GM12878 (cell line): ENCODE measurements around the gene NRBF2. TPM values are rescaled to one million over a fixed set of nuclear protein-coding genes. Genes with fewer than 3 reads are reported as not detected.
"Not testable (repeated sequence)": the region's sequence is repeated elsewhere in the genome, so short reads cannot be mapped to it uniquely, and the experiment has no call there.

ENCODE experiments used
- ATAC-seq: fragments of 200-7000 bp; cut with Tn5 transposase; 3 replicates; pipeline ENCODE4 v1.9.1; 2020; ENCODE audit warnings: mild to moderate bottlenecking, moderate library complexity
- BruUV-seq: library from RNA; stranded (reverse); fragments of 400-500 nt; replicated peaks from 2 replicates; lab custom pipeline; 2021; lab: Mats Ljungman, UMichigan
- CTCF ChIA-PET: fragments of 300-600 bp; sonication (Branson Sonifier 250); formaldehyde crosslinking; extraction: SDS; loops from one replicate; lab custom pipeline; 2021; ENCODE audit warnings: inconsistent platforms; lab: Yijun Ruan, JAX
- POLR2A ChIA-PET: fragments of 350-600 bp; formaldehyde crosslinking; extraction: SDS; loops from one replicate; lab custom pipeline; 2021; ENCODE audit warnings: inconsistent platforms; lab: Charles Lee
- RAD21 ChIA-PET: fragments of 300-600 bp; sonication (Branson Sonifier 250); formaldehyde crosslinking; loops from one replicate; lab custom pipeline; 2023; ENCODE audit warnings: antibody characterized with exemption; ENCODE audit not compliant: unreplicated experiment; lab: Charles Lee
- SMC1A ChIA-PET: fragments of 300-600 bp; sonication (Branson Sonifier 250); formaldehyde crosslinking; loops from one replicate; lab custom pipeline; 2023; ENCODE audit not compliant: unreplicated experiment, uncharacterized antibody; lab: Charles Lee
- DNase-seq: peaks from one replicate; pipeline ENCODE4 v3.0.0-alpha.2; 2011; ENCODE audit warnings: low read depth, low spot score
- FAIRE-seq: peaks from 3 replicates; lab custom pipeline; 2011; peaks lifted over from hg19 to GRCh38; lab: Jason Lieb, UNC
- H2AFZ ChIP-seq: 2 replicates; pipeline ENCODE4 v1.6.0; 2011; ENCODE audit warnings: low read depth, low read length, control low read depth; ENCODE audit not compliant: control insufficient read depth
- H3K27ac ChIP-seq: 2 replicates; pipeline ENCODE4 v1.5.1; 2011; ENCODE audit warnings: control low read depth; ENCODE audit not compliant: control insufficient read depth, insufficient read depth
- H3K27me3 ChIP-seq, 2 experiments: replicated peaks in 1 of 2; 2 replicates each; pipeline versions ENCODE4 v1.6.0 to v1.6.1; 2011; ENCODE audit warnings: low read length in 1 of 2; ENCODE audit not compliant: control insufficient read depth in 2 of 2, insufficient read depth in 2 of 2
- H3K36me3 ChIP-seq, 2 experiments: 2 replicates each; pipeline ENCODE4 v1.5.1; 2011; ENCODE audit warnings: low read length in 1 of 2; ENCODE audit not compliant: control insufficient read depth in 2 of 2, insufficient read depth in 2 of 2
- H3K4me1 ChIP-seq: 2 replicates; pipeline ENCODE4 v1.6.1; 2011; ENCODE audit warnings: mild to moderate bottlenecking, low read length, moderate library complexity, mixed read lengths; ENCODE audit not compliant: control insufficient read depth, insufficient read depth
- H3K4me2 ChIP-seq: 2 replicates; pipeline ENCODE4 v1.6.0; 2011; ENCODE audit warnings: control low read depth; ENCODE audit not compliant: control insufficient read depth, insufficient read depth
- H3K4me3 ChIP-seq: fragments of 200-600 bp; sonication (generic); 2 replicates; pipeline ENCODE4 v1.5.1; 2016
- H3K79me2 ChIP-seq: 2 replicates; pipeline ENCODE4 v1.6.0; 2011; ENCODE audit warnings: low read length; ENCODE audit not compliant: control insufficient read depth, insufficient read depth
- H3K9ac ChIP-seq: 2 replicates; pipeline ENCODE4 v1.8.0; 2011; ENCODE audit warnings: low read length, control low read depth, mixed read lengths; ENCODE audit not compliant: control insufficient read depth, insufficient read depth
- H3K9me3 ChIP-seq: replicated peaks from 3 replicates; pipeline ENCODE4 v1.5.1; 2011; ENCODE audit warnings: mild to moderate bottlenecking, low read length; ENCODE audit not compliant: control insufficient read depth, insufficient read depth
- H4K20me1 ChIP-seq: 2 replicates; pipeline ENCODE4 v1.6.0; 2011; ENCODE audit not compliant: control insufficient read depth, insufficient read depth
- HCFC1 ChIP-seq: fragments of 150-350 bp; IDR thresholded peaks from 2 replicates; pipeline ENCODE4 v1.6.1; 2014; ENCODE audit warnings: low read length
- YY1 ChIP-seq: IDR thresholded peaks from 2 replicates; pipeline ENCODE4 v1.6.1; 2011; ENCODE audit warnings: low read depth, mild to moderate bottlenecking, low read length
- ZSCAN29 ChIP-seq: fragments of 450-650 bp; IDR thresholded peaks from 2 replicates; pipeline ENCODE4 v1.6.1; 2017; ENCODE audit warnings: mild to moderate bottlenecking, moderate library complexity
- WGBS: methylation state at CpG from one replicate; pipeline ENCODE4 v1.1.6; 2016; ENCODE audit warnings: low lambda C conversion rate; ENCODE audit not compliant: insufficient replicate concordance, insufficient coverage; ENCODE audit errors: missing lambda C conversion rate; 5-methylcytosine and 5-hydroxymethylcytosine counted together
- in situ Hi-C: fragments of 300-500 bp; cut with MboI; formaldehyde crosslinking; loops from 9 replicates; pipeline ENCODE4 v1.14.3; 2018; ENCODE audit warnings: mixed read lengths
- intact Hi-C: fragments of 100-400 bp; cut with micrococcal nuclease; formaldehyde crosslinking; loops from one replicate; pipeline ENCODE4 v1.14.2; 2022; ENCODE audit not compliant: unreplicated experiment
- polyA plus RNA-seq, 11 experiments: library from polyadenylated mRNA; depleted of rRNA in 4 of 11; unstranded in 6 of 11; stranded (reverse) in 5 of 11; fragments of >200 nt; fragmentation: Nextera tagmentation in 4 of 11; fragmentation: Illumina TruSeq in 1 of 11; extraction: Ambion mirVana in 4 of 11; extraction: Trizol in 1 of 11; gene quantifications; 1 replicate in 1 of 11; 2 replicates in 10 of 11; pipeline versions ENCODE4 v1.2.1 to v1.2.3, GENCODE V29; 2011 to 2016; ENCODE audit warnings: inconsistent platforms in 2 of 11, missing spikeins in 2 of 11, low read depth in 1 of 11
- total RNA-seq, 4 experiments: library from RNA; depleted of rRNA in 3 of 4; stranded (reverse); fragments of >200 nt in 3 of 4; fragmentation: Illumina TruSeq in 1 of 4; extraction: Trizol in 1 of 4; gene quantifications; 2 replicates each; pipeline versions ENCODE4 v1.2.1 to v1.2.3, GENCODE V29; 2013 to 2021

The NRBF2 gene
- total and polyA plus RNA-seq, 10 of the 15 experiments (the other 5 are each of a cell fraction or from before 2014, with no cell fraction given) = 17.8 to 39.8 (median 27.7) TPM

DNA sequence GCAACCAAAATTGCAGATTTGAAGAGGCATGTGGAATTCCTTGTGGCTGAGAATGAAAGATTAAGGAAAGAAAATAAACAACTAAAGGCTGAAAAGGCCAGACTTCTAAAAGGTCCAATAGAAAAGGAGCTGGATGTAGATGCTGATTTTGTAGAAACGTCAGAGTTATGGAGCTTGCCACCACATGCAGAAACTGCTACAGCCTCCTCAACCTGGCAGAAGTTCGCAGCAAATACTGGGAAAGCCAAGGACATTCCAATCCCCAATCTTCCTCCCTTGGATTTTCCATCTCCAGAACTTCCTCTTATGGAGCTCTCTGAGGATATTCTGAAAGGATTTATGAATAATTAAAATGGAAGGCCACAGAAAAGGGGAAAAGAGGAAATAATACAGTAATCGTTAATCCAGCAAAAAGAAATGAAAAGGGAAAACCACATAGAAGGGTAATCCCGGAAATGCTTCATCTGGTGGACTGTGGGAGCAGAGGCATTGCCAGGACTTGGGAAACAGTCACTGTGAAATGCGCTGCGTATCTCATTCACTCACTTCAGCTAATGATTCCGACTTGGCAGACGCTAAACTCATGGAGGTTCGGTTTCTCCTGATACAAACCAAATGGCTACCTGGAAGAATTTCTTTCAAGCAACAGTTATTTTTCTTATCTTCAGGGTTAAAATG lies 20.9 kb downstream of the NRBF2 start:
- H4K20me1 ChIP-seq, POLR2A ChIA-PET, RAD21 ChIA-PET, H3K36me3 ChIP-seq, FAIRE-seq, DNase-seq, in situ Hi-C loops, H3K27me3 ChIP-seq, H3K9me3 ChIP-seq, H3K4me2 ChIP-seq, H3K27ac ChIP-seq, H3K4me1 ChIP-seq, H3K79me2 ChIP-seq, H3K4me3 ChIP-seq, ATAC-seq, H2AFZ ChIP-seq, BruUV-seq, H3K9ac ChIP-seq: not testable (repeated sequence)
- WGBS = 96% methylated on average over 9 of the region's 9 CpGs
- ChIA-PET SMC1A (interaction anchor here (0.6 to 1.0 kb wide), 3 partner anchors 540 to 835 kb away, joined by 3 to 4 read pairs (median 3); no protein-coding TSS in a partner anchor), CTCF (interaction anchor here (1.2 kb wide), 1 partner anchor 566 kb away, joined by 3 read pairs; no protein-coding TSS in a partner anchor)
- intact Hi-C loops = loop anchor here (10.0 kb wide), 2 partner anchors 299 to 889 kb away; partner anchors contain the start of gene RTKN2

DNA sequence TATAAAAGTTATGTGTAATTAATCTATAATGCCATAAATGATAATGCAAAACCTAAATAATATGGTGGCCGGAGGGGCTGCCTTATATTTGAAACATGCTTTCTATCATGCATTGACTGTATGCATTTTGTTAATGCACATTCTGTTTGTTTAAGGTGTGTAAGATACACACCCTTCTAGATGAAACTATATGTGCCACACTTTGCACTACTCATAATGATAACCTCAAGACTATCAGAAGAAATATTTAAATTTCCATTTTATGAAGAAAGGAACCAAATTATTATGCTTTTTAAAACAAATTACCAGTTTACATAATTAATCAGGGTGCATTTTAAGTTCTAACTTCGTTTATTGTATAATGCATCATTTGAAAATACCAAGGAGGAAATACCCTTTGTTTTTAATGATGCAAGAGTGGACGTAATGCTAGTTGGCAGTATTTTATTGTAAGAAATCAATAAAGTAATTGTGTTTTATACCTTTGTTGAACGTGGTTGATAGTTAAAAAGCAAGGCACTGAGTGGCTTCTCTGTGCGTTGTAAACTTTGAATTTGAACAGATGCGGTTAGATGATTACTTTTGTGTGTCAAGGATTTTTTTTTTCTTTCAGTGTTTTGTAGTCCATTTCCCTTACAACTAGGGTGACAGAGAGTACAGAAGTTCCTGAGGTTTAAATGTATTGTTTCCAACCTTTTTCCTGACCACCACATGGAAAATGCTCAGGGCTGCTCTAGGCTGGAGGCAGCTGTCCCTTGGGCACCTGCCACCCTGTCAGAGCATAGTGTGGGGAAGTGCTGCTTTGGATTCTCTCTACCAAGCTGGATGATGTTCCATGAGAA lies 21.6 kb downstream of the NRBF2 start:
- intact Hi-C loops = loop anchor here (5.0 to 10.0 kb wide), 5 partner anchors 152 to 890 kb away; partner anchors contain the start of genes EGR2 and RTKN2
- Histone ChIP-seq H2AFZ (no peak overlapping the region), H4K20me1 (no peaks in the 10 kb centered on the region), H3K4me1 (peaks cover 3% of the 10 kb centered on the region; the same call in 1 of the 2 replicates), H3K27me3 (no peaks in the 10 kb centered on the region), H3K9me3 (no peaks in the 10 kb centered on the region), H3K4me3 (no peak overlapping the region), H3K36me3 (peaks cover 3 to 8% of the 10 kb centered on the region in 2 experiments; a peak in 3 of 4 replicates), H3K4me2 (no peak overlapping the region), H3K79me2 (no peaks in the 10 kb centered on the region; the same call in 1 of the 2 replicates), H3K9ac (no peak overlapping the region), H3K27ac (no peak overlapping the region)
- ChIA-PET POLR2A (no interaction called here), RAD21 (interaction anchor here (3.5 to 4.5 kb wide), 2 partner anchors 566 to 717 kb away, joined by 26 to 30 read pairs; no protein-coding TSS in a partner anchor), CTCF (interaction anchor here (1.2 to 17.6 kb wide), 5 partner anchors 10 to 565 kb away, joined by 3 to 521 read pairs (median 57); no protein-coding TSS in a partner anchor), SMC1A (interaction anchor here (0.6 to 6.9 kb wide), 9 partner anchors 9 to 715 kb away, joined by 3 to 103 read pairs (median 4); no protein-coding TSS in a partner anchor)
- DNase-seq (no peak), FAIRE-seq (no peak), ATAC-seq (no peak)
- 73% methylated on average over 6 of the region's 6 CpGs for WGBS
- TF ChIP-seq YY1 = no peak
- no peak for TF ChIP-seq ZSCAN29
- no peak for TF ChIP-seq HCFC1
- in situ Hi-C loops = loop anchor here (5.0 kb wide), 2 partner anchors 557 to 568 kb away; no protein-coding TSS in a partner anchor
- BruUV-seq = TSS peak; percentile 42
